Astrocyte of the cerebellum (primary cell): ENCODE data around the gene NKPD1.

Experiments
- DNase-seq: peaks from one replicate; pipeline ENCODE4 v3.0.0-alpha.2; 2011; ENCODE audit warnings: low read depth
- H3K4me3 ChIP-seq: 2 replicates; pipeline ENCODE4 v1.5.1; 2011; ENCODE audit warnings: mild to moderate bottlenecking, low read depth, low read length, moderate library complexity
- CTCF ChIP-seq: IDR thresholded peaks from 2 replicates; pipeline ENCODE4 v1.5.1; 2012; ENCODE audit warnings: low read length, low read depth, moderate library complexity, mild to moderate bottlenecking; ENCODE audit errors: missing control alignments
- in situ Hi-C: cut with HindIII; loops from 2 replicates; pipeline ENCODE4 v1.10.0; 2017; ENCODE audit warnings: low sequenced_read_pairs

NKPD1 gene

GRCh38 chr19:45175515-45176345, 14.9 kb upstream of the NKPD1 start:
- in situ Hi-C loops = no loop called here

GRCh38 chr19:45173816-45174215, 13.0 kb upstream of the NKPD1 start:
- DNase-seq = peak; percentile 41
- in situ Hi-C loops = no loop called here
- no peak overlapping the region for H3K4me3 ChIP-seq
- no peak for TF ChIP-seq CTCF

More at GRCh38 chr19:45175515-45176345, 14.9 kb upstream of the NKPD1 start:
- DNase-seq = no peak
- no peak for TF ChIP-seq CTCF
- no peak overlapping the region for H3K4me3 ChIP-seq

GRCh38 chr19:45172611-45173208, 11.9 kb upstream of the NKPD1 start:
- no peak for TF ChIP-seq CTCF
- in situ Hi-C loops = no loop called here
- H3K4me3 ChIP-seq = no peak overlapping the region
- DNase-seq = no peak

- TF ChIP-seq CTCF = no peak
- no peak overlapping the region for H3K4me3 ChIP-seq
- no peak for DNase-seq
- in situ Hi-C loops = no loop called here
Observed at GRCh38 chr19:45172173-45172572, 11.4 kb upstream of the NKPD1 start.

GRCh38 chr19:45171211-45171623, 10.4 kb upstream of the NKPD1 start:
- no peak for DNase-seq
- in situ Hi-C loops = no loop called here
- TF ChIP-seq CTCF = no peak
- H3K4me3 ChIP-seq = no peak overlapping the region

GRCh38 chr19:45170146-45171106, 9.6 kb upstream of the NKPD1 start:
- no peak overlapping the region for H3K4me3 ChIP-seq
- DNase-seq = no peak
- TF ChIP-seq CTCF = no peak
- in situ Hi-C loops = no loop called here
